ENCODE measurements around the gene AUTS2.

DNA sequence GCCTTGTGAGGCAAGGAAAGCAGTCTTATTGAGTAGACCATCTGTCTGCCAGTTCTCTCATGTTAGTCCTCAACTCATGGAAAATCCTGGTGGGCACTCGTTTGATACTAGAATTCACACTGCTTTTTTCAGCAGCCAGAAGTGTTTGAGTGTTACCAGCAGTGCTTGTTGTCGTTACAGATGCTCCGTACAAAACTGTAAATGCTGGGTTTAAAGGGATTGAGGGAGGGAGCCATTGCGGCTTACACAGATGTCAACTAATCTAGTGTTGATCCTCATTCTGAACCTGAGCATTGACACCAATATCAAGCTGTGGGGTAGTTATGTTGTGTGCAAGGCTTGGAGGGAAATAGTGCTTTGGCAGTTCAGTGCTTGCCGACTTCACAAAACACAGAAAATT lies 348.6 kb downstream of the AUTS2 start:
- no peak for TF ChIP-seq YY1 (IDR thresholded peaks at IDR 0.05; ENCODE audit: low read depth, low read length)
- TF ChIP-seq, protein P1, sequence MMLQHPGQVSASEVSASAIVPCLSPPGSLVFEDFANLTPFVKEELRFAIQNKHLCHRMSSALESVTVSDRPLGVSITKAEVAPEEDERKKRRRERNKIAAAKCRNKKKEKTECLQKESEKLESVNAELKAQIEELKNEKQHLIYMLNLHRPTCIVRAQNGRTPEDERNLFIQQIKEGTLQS (IDR thresholded peaks at IDR 0.05; ENCODE audit: insufficient read depth, low read depth, low read length) = no peak
